A549 (cell line): ENCODE results near the gene PHAF1.

Experiments
- CEBPB ChIP-seq, 2 experiments: fragments of >200 bp in 1 of 2; sonication (Bioruptor Twin) in 1 of 2; formaldehyde crosslinking in 1 of 2; IDR thresholded peaks; 2 replicates each; pipeline ENCODE4 v1.6.1; 2012 to 2016
- EP300 ChIP-seq, 2 experiments: fragments of >200 bp; sonication (Bioruptor Twin); formaldehyde crosslinking; IDR thresholded peaks; 2 replicates in 1 of 2; 3 replicates in 1 of 2; pipeline ENCODE4 v1.6.1; 2016 to 2017
- FOSL2 ChIP-seq, 2 experiments: fragments of 450-650 bp in 1 of 2; fragments of >200 bp in 1 of 2; sonication (Bioruptor Twin) in 1 of 2; formaldehyde crosslinking; IDR thresholded peaks; 2 replicates each; pipeline versions ENCODE4 v1.5.0 to v1.6.1; 2016 to 2020; ENCODE audit warnings: mild to moderate bottlenecking in 1 of 2, moderate library complexity in 1 of 2
- MAFK ChIP-seq: fragments of 450-650 bp; IDR thresholded peaks from 2 replicates; pipeline ENCODE4 v1.6.1; 2014; ENCODE audit not compliant: partially characterized antibody
- PHF8 ChIP-seq: fragments of 200-600 bp; sonication (generic); IDR thresholded peaks from 2 replicates; pipeline ENCODE4 v1.6.1; 2016; ENCODE audit warnings: low read depth, mild to moderate bottlenecking, antibody characterized with exemption, moderate library complexity, borderline replicate concordance
- RAD21 ChIP-seq, 2 experiments: fragments of >200 bp in 1 of 2; sonication (Bioruptor Twin) in 1 of 2; formaldehyde crosslinking in 1 of 2; IDR thresholded peaks in 1 of 2; conservative IDR thresholded peaks in 1 of 2; 2 replicates in 1 of 2; 3 replicates in 1 of 2; pipeline ENCODE4 v1.6.1; 2012 to 2018; ENCODE audit warnings: inconsistent platforms in 1 of 2
- RNF2 ChIP-seq: fragments of 200-600 bp; sonication (generic); IDR thresholded peaks from 2 replicates; pipeline ENCODE4 v1.6.1; 2016; ENCODE audit warnings: low read depth, mild to moderate bottlenecking, antibody characterized with exemption, moderate library complexity, borderline replicate concordance
- SMC3 ChIP-seq: fragments of >200 bp; sonication (Bioruptor Twin); formaldehyde crosslinking; IDR thresholded peaks from 3 replicates; pipeline ENCODE4 v1.6.1; 2018; ENCODE audit warnings: inconsistent platforms
- ZC3H11A ChIP-seq: fragments of 450-650 bp; IDR thresholded peaks from 2 replicates; pipeline ENCODE4 v1.6.1; 2014; ENCODE audit warnings: antibody characterized with exemption, mild to moderate bottlenecking
- ZNF302 ChIP-seq: fragments of 250-450 bp; sonication (Bioruptor Pico); IDR thresholded peaks from 2 replicates; pipeline ENCODE4 v1.9.0; 2021; ENCODE audit warnings: inconsistent platforms, mild to moderate bottlenecking, moderate library complexity
- TF ChIP-seq, protein P1 (sequence below): fragments of 450-650 bp; IDR thresholded peaks from 2 replicates; pipeline ENCODE4 v1.6.1; 2014; ENCODE audit warnings: antibody characterized with exemption
- TF ChIP-seq, protein P2 (sequence below): fragments of >200 bp; sonication (Bioruptor Twin); formaldehyde crosslinking; IDR thresholded peaks from 3 replicates; pipeline ENCODE4 v1.5.1; 2016
- TF ChIP-seq, protein P3 (sequence below): fragments of 200-600 bp; sonication (generic); IDR thresholded peaks from 2 replicates; pipeline ENCODE4 v1.6.1; 2016; ENCODE audit warnings: antibody characterized with exemption, mild to moderate bottlenecking, moderate library complexity
- TF ChIP-seq, protein P4 (sequence below): fragments of >200 bp; sonication (Bioruptor Twin); formaldehyde crosslinking; IDR thresholded peaks from 2 replicates; pipeline ENCODE4 v1.6.1; 2016

DNA sequence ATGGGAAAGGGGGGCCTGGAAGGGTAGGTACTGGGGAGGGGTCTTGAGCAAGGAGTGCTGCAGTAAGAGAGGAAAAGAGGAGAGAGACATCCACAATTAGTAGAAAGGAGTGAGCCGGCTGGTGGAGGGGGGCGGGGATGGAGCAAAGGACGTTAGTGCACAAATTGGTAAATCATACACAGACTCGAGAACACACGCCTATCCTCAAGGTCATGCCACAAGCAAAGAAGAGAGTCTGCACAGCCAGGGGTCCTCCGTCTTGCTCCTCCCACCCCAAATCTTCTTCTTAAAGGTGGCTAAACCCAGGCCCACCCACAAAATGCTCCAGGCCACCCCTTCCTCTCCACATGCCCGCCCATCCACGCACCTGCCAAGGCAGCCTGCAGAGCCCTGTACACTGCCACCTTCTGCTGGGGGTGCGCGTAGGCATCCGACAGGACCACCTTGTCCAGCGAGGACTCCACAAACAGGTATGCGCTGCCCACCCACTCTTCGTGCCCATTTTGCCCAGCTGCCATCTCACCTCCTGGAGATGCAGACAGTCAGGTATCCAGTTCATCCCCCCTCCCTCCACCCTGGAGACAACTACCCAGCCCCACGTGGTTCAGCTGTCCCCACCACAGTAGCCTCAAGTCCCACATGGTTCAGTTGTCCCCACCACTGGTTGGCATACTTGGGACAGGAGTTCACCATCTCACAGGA, 46.6 kb downstream of the PHAF1 start:
- no peak for TF ChIP-seq PHF8
- TF ChIP-seq RNF2 = no peak
- no peak for TF ChIP-seq RAD21 (conservative IDR thresholded peaks at IDR 0.05 in 1 of 2, IDR thresholded peaks at IDR 0.05 in 1 of 2)
- TF ChIP-seq, protein P1, sequence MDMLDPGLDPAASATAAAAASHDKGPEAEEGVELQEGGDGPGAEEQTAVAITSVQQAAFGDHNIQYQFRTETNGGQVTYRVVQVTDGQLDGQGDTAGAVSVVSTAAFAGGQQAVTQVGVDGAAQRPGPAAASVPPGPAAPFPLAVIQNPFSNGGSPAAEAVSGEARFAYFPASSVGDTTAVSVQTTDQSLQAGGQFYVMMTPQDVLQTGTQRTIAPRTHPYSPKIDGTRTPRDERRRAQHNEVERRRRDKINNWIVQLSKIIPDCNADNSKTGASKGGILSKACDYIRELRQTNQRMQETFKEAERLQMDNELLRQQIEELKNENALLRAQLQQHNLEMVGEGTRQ = no peak
- TF ChIP-seq MAFK = no peak
- TF ChIP-seq, protein P2, sequence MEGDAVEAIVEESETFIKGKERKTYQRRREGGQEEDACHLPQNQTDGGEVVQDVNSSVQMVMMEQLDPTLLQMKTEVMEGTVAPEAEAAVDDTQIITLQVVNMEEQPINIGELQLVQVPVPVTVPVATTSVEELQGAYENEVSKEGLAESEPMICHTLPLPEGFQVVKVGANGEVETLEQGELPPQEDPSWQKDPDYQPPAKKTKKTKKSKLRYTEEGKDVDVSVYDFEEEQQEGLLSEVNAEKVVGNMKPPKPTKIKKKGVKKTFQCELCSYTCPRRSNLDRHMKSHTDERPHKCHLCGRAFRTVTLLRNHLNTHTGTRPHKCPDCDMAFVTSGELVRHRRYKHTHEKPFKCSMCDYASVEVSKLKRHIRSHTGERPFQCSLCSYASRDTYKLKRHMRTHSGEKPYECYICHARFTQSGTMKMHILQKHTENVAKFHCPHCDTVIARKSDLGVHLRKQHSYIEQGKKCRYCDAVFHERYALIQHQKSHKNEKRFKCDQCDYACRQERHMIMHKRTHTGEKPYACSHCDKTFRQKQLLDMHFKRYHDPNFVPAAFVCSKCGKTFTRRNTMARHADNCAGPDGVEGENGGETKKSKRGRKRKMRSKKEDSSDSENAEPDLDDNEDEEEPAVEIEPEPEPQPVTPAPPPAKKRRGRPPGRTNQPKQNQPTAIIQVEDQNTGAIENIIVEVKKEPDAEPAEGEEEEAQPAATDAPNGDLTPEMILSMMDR = no peak
- TF ChIP-seq ZNF302 (CRISPR knock-in tag) = no peak
- TF ChIP-seq, protein P3, sequence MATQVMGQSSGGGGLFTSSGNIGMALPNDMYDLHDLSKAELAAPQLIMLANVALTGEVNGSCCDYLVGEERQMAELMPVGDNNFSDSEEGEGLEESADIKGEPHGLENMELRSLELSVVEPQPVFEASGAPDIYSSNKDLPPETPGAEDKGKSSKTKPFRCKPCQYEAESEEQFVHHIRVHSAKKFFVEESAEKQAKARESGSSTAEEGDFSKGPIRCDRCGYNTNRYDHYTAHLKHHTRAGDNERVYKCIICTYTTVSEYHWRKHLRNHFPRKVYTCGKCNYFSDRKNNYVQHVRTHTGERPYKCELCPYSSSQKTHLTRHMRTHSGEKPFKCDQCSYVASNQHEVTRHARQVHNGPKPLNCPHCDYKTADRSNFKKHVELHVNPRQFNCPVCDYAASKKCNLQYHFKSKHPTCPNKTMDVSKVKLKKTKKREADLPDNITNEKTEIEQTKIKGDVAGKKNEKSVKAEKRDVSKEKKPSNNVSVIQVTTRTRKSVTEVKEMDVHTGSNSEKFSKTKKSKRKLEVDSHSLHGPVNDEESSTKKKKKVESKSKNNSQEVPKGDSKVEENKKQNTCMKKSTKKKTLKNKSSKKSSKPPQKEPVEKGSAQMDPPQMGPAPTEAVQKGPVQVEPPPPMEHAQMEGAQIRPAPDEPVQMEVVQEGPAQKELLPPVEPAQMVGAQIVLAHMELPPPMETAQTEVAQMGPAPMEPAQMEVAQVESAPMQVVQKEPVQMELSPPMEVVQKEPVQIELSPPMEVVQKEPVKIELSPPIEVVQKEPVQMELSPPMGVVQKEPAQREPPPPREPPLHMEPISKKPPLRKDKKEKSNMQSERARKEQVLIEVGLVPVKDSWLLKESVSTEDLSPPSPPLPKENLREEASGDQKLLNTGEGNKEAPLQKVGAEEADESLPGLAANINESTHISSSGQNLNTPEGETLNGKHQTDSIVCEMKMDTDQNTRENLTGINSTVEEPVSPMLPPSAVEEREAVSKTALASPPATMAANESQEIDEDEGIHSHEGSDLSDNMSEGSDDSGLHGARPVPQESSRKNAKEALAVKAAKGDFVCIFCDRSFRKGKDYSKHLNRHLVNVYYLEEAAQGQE = no peak
- no peak for TF ChIP-seq FOSL2 (IDR thresholded peaks at IDR 0.05)
- no peak for TF ChIP-seq FOSL2 (CRISPR knock-in tag; IDR thresholded peaks at IDR 0.05)
- TF ChIP-seq CEBPB (IDR thresholded peaks at IDR 0.05) = no peak
- no peak for TF ChIP-seq ZC3H11A
- no peak for TF ChIP-seq SMC3
- TF ChIP-seq, protein P4, sequence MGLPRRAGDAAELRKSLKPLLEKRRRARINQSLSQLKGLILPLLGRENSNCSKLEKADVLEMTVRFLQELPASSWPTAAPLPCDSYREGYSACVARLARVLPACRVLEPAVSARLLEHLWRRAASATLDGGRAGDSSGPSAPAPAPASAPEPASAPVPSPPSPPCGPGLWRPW = no peak
- no peak for TF ChIP-seq EP300 (IDR thresholded peaks at IDR 0.05)
